AG09319 (cell line): ENCODE results near the gene UBC.
"Not testable (repeated sequence)": the region's sequence is repeated elsewhere in the genome, so short reads cannot be mapped to it uniquely, and the experiment has no call there.

ENCODE experiments used
- DNase-seq: peaks from one replicate; pipeline ENCODE4 v3.0.0-alpha.2; 2010; ENCODE audit warnings: low read depth; ENCODE audit errors: extremely low read depth
- TF ChIP-seq, protein P1 (sequence below): IDR thresholded peaks from 2 replicates; pipeline ENCODE4 v1.5.1; 2011; ENCODE audit warnings: low read depth, mild to moderate bottlenecking, inconsistent platforms, low read length, moderate library complexity

UBC gene

DNA sequence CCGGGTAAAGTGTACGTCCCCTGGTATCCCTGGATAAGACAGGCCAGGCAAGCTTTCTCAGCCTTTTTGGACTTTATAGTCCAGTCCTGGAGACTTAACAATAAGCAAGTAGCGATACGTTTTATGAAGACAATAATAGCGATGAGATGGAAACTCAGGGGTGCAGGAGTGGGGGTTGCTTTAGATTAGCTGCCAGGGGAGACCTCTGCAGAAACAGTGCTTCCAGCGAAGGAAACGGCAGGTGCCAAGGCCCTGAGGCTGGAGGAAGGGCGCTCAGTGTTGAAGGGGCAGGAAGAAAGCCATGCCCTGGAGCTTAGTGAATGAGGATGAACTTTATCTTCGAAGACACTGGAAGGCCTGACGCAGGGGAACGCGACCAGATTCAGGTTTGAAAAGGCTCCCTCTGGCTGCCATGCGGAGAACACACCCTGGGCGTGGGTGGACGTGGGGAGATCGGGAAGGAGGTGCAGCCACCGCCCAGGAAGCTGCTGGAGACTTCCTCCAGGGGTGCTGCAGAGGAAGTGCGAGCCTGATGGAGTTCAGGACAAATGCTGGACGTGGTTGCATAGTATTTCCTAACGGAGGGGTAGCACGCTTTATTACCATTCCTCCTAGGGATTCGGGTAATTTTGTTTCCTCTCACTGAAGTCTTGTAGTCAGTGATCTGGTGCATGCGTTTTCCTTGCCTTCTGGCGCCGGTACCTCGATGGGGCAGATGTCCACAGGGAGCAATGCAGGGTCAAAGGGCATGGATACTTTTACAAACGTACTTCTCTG, 26.1 kb upstream of the UBC start:
- TF ChIP-seq, protein P1, sequence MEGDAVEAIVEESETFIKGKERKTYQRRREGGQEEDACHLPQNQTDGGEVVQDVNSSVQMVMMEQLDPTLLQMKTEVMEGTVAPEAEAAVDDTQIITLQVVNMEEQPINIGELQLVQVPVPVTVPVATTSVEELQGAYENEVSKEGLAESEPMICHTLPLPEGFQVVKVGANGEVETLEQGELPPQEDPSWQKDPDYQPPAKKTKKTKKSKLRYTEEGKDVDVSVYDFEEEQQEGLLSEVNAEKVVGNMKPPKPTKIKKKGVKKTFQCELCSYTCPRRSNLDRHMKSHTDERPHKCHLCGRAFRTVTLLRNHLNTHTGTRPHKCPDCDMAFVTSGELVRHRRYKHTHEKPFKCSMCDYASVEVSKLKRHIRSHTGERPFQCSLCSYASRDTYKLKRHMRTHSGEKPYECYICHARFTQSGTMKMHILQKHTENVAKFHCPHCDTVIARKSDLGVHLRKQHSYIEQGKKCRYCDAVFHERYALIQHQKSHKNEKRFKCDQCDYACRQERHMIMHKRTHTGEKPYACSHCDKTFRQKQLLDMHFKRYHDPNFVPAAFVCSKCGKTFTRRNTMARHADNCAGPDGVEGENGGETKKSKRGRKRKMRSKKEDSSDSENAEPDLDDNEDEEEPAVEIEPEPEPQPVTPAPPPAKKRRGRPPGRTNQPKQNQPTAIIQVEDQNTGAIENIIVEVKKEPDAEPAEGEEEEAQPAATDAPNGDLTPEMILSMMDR, result peak; percentile 88
- DNase-seq, result peak; percentile 72

DNA sequence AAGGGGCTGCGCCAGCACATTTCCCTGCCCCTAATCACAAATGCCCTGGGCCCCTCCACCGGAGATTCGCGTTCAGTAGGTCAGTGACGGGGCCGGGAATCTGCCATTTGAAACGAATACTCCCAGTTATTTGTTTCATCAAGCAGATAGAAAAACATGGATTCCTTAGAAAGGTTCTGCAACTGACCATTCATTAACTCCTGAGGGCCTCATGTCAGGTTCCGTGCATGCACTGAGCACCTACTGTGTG, 25.6 kb upstream of the UBC start:
- TF ChIP-seq, protein P1, result no peak
- no peak for DNase-seq

DNA sequence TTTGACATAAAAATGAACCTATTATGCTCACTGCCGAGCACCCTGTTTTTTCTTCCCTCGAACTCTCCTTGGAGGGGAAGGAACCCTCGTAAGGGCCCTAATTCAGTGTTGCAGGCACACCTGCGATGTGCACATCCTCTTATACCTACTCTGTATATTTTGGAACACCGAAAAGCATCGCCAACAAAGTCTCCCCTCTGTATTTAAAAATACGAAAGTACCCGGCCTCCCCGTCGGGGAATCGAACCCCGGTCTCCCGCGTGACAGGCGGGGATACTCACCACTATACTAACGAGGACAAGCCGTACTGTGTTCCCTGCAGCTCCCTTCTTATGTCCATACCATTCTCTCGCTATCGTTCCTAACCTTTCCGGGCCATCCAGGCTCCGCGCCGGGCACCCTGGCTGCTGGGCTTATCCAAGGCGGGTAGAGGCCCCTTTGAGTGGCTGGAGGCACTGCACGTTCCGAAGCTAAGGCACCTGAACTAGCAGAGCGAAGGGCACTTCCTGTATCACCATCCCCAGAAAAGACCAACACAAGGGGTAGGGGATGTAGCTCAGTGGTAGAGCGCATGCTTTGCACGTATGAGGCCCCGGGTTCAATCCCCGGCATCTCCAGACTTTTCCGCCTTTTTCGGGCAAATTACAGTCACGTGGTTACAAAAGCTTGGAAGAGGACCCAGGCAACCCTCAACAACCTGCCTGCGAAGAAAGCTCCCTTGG, 25.1 kb upstream of the UBC start:
- TF ChIP-seq, protein P1, result no peak
- peak; percentile 97 for DNase-seq

DNA sequence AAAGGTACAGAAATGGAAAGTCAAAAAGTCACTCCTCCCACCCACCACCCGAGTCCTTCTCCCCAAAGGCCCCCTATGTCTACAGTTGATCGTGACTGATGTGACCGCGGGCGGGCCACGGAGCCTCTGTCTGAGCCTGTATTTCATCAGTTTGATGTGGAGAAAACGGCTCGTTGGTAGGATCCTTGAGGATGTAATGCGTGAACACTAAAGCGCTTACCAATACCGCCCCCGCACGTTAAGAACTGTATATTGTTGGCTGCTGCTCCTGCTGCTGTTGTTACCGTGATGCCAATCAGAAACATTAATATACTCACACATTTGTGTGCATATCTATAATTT, 24.6 kb upstream of the UBC start:
- TF ChIP-seq, protein P1, result peak; percentile 35
- DNase-seq, result peak; percentile 79

DNA sequence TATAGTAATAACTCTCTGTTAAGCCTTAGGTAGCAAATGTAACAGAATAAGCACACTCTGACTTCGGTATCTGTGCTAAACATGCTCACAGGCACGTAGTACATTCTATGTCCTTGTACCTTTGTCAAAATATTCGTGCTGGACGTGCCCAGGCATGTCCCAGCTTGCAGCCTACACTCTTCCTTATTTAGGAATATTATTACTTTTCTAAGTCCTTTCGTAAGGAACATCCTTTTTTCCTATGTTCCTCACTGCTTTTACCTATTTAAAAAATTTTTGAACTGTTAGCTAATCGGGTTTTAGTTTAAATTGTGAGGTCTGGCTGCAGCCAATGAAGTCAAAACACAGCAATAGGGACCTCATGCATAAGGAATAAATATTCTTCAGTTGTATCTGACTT, 24.1 kb upstream of the UBC start:
- TF ChIP-seq, protein P1, result no peak
- no peak for DNase-seq

DNA sequence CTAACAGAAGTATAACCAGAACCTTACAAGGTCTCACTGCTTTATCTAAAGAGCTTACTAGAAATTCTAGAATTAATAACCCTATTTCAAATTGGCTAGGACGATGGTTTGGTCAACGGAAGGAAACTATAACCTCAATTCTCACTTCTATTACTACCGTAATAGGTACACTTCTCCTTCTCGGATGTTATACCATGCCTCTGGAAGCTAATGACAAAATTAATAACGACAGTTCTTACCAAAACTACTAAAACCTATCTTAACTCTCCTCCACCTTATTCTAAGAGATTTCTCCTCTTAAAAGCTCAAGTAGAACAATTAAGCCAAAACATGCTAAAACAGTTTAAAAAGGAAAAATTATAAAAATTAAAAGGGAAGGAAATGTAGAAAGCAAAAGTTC, 23.7 kb upstream of the UBC start:
- TF ChIP-seq, protein P1, result no peak
- DNase-seq, result no peak

DNA sequence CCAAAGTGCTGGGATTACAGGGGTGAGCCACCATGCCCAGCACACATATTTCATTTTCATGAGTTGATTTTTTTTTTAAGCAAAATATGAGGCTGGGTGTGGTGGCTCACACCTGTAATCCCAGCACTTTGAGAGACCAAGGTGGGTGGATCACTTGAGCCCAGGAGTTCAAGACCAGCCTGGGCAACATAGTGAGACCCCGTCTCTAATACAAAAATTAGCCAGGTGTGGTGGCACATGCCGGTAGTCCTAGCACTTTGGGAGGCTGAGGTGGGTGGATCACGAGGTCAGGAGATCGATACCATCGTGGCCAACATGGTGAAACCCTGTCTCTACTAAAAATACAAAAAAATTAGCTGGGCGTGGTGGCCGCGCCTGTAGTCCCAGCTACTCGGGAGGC, 17.1 kb upstream of the UBC start:
- DNase-seq, result not testable (repeated sequence)

DNA sequence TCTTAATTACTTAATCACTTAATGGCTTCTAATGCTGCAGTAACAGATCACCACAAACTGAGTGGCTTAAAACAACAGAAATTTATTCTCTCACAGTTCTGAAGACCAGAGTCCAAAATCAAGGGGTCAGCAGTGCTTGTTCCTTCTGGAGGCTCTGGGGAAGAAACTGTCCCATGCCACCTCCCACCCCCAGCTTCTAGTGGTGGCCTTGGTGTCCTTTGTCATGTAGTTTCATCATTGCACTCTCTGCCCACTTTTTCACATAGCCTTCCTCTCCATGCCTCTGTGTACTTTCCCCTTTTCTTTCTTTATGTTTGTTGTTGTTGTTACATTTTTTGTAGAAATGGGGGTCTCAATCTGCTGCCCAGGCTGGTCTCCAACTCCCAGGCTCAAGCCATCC, 16.1 kb upstream of the UBC start:
- DNase-seq, result no peak

More for the DNA sequence above, 16.1 kb upstream of the UBC start:
- TF ChIP-seq, protein P1, result no peak
